Liver (tissue), 9 donors: ENCODE data around the gene SLC25A42. TPM values are rescaled to one million over a fixed set of nuclear protein-coding genes. Genes with fewer than 3 reads are reported as not detected.

ENCODE experiments used
- DNase-seq: peaks from one replicate; pipeline ENCODE4 v3.0.0-alpha.2; 2017; ENCODE audit warnings: low spot score
- H3K27ac ChIP-seq, 2 donors: one replicate each; pipeline ENCODE4 v1.7.0; 2013; ENCODE audit warnings: inconsistent platforms in 2 of 2, low read length in 2 of 2, control low read depth in 1 of 2, low read depth in 1 of 2, mild to moderate bottlenecking in 1 of 2
- H3K27me3 ChIP-seq, 4 donors: one replicate each; pipeline versions ENCODE4 v1.6.1 to v1.7.0; 2013; ENCODE audit warnings: low read length in 3 of 4, inconsistent platforms in 1 of 4, mild to moderate bottlenecking in 1 of 4, moderate library complexity in 1 of 4; ENCODE audit not compliant: control insufficient read depth in 4 of 4, insufficient read depth in 4 of 4
- H3K36me3 ChIP-seq, 4 donors: one replicate each; pipeline versions ENCODE4 v1.6.1 to v1.7.0; 2013; ENCODE audit warnings: low read length in 3 of 4, mild to moderate bottlenecking in 3 of 4, low read depth in 1 of 4, moderate library complexity in 1 of 4; ENCODE audit not compliant: control insufficient read depth in 4 of 4, insufficient read depth in 3 of 4
- H3K4me1 ChIP-seq, 4 donors: one replicate each; pipeline versions ENCODE4 v1.6.1 to v1.7.0; 2013; ENCODE audit warnings: low read length in 3 of 4, mild to moderate bottlenecking in 3 of 4, moderate library complexity in 1 of 4; ENCODE audit not compliant: control insufficient read depth in 4 of 4, insufficient read depth in 4 of 4
- H3K4me3 ChIP-seq, 3 donors: one replicate each; pipeline versions ENCODE4 v1.6.1 to v1.7.0; 2013; ENCODE audit warnings: low read length in 3 of 3, control low read depth in 1 of 3, low read depth in 1 of 3, mild to moderate bottlenecking in 1 of 3
- H3K9ac ChIP-seq, 2 donors: one replicate each; pipeline ENCODE4 v1.7.0; 2013; ENCODE audit warnings: low read length in 2 of 2, mild to moderate bottlenecking in 2 of 2, moderate library complexity in 2 of 2, control low read depth in 1 of 2, low read depth in 1 of 2
- H3K9me3 ChIP-seq, 4 donors: one replicate each; pipeline versions ENCODE4 v1.6.1 to v1.7.0; 2013; ENCODE audit warnings: low read length in 3 of 4; ENCODE audit not compliant: control insufficient read depth in 4 of 4
- ATF3 ChIP-seq: IDR thresholded peaks from 2 replicates; pipeline ENCODE4 v1.6.1; 2016; ENCODE audit warnings: antibody characterized with exemption
- CTCF ChIP-seq: fragments of 150-350 bp; IDR thresholded peaks from 2 replicates; pipeline ENCODE4 v1.5.1; 2017; ENCODE audit warnings: improper control_type of control experiment, low read depth, low read length; ENCODE audit not compliant: missing input control
- EGR1 ChIP-seq, 2 donors: IDR thresholded peaks; 2 replicates each; pipeline ENCODE4 v1.6.1; 2016 to 2018; ENCODE audit warnings: antibody characterized with exemption in 2 of 2, low read depth in 2 of 2
- FOXA1 ChIP-seq: IDR thresholded peaks from 2 replicates; pipeline ENCODE4 v1.6.1; 2016; ENCODE audit warnings: antibody characterized with exemption
- FOXA2 ChIP-seq: IDR thresholded peaks from 2 replicates; pipeline ENCODE4 v1.6.1; 2016; ENCODE audit warnings: antibody characterized with exemption
- GABPA ChIP-seq, 2 donors: IDR thresholded peaks in 1 of 2; conservative IDR thresholded peaks in 1 of 2; 2 replicates each; pipeline ENCODE4 v1.6.1; 2016; ENCODE audit warnings: antibody characterized with exemption in 2 of 2, mild to moderate bottlenecking in 1 of 2, moderate library complexity in 1 of 2
- HNF4A ChIP-seq, 2 donors: conservative IDR thresholded peaks; 2 replicates each; pipeline ENCODE4 v1.6.1; 2016; ENCODE audit warnings: antibody characterized with exemption in 2 of 2, mild to moderate bottlenecking in 2 of 2
- HNF4G ChIP-seq: IDR thresholded peaks from 2 replicates; pipeline ENCODE4 v1.6.1; 2016; ENCODE audit warnings: antibody characterized with exemption
- JUND ChIP-seq, 2 donors: IDR thresholded peaks; 2 replicates each; pipeline ENCODE4 v1.6.1; 2016; ENCODE audit warnings: antibody characterized with exemption in 2 of 2
- MAX ChIP-seq: IDR thresholded peaks from 2 replicates; pipeline ENCODE4 v1.6.1; 2016; ENCODE audit warnings: antibody characterized with exemption
- NR2F2 ChIP-seq: IDR thresholded peaks from 2 replicates; pipeline ENCODE4 v1.6.1; 2016; ENCODE audit warnings: antibody characterized with exemption
- RAD21 ChIP-seq, 2 donors: IDR thresholded peaks; 2 replicates each; pipeline ENCODE4 v1.6.1; 2016; ENCODE audit warnings: antibody characterized with exemption in 2 of 2, mild to moderate bottlenecking in 2 of 2
- REST ChIP-seq: IDR thresholded peaks from 2 replicates; pipeline ENCODE4 v1.6.1; 2016; ENCODE audit warnings: antibody characterized with exemption, mild to moderate bottlenecking
- RXRA ChIP-seq, 2 donors: IDR thresholded peaks; 2 replicates each; pipeline ENCODE4 v1.6.1; 2017 to 2018; ENCODE audit warnings: antibody characterized with exemption in 2 of 2, mild to moderate bottlenecking in 1 of 2
- SP1 ChIP-seq: IDR thresholded peaks from 2 replicates; pipeline ENCODE4 v1.6.1; 2018; ENCODE audit warnings: antibody characterized with exemption, mild to moderate bottlenecking
- TAF1 ChIP-seq: conservative IDR thresholded peaks from 2 replicates; pipeline ENCODE4 v1.6.1; 2016; ENCODE audit warnings: antibody characterized with exemption, mild to moderate bottlenecking
- YY1 ChIP-seq: IDR thresholded peaks from 2 replicates; pipeline ENCODE4 v1.6.1; 2016; ENCODE audit warnings: antibody characterized with exemption, mild to moderate bottlenecking
- ZBTB33 ChIP-seq: IDR thresholded peaks from 2 replicates; pipeline ENCODE4 v1.6.1; 2016; ENCODE audit warnings: antibody characterized with exemption
- WGBS: extraction: QIAGEN DNeasy Blood & Tissue Kit; methylation state at CpG from one replicate; pipeline ENCODE4 v1.1.7; 2013; 5-methylcytosine and 5-hydroxymethylcytosine counted together
- polyA plus RNA-seq, 2 donors: library from polyadenylated mRNA; stranded (reverse) in 1 of 2; unstranded in 1 of 2; fragments of 200-250 nt in 1 of 2; fragments of >200 nt in 1 of 2; fragmentation: Nextera tagmentation in 1 of 2; extraction: Ambion mirVana in 1 of 2; gene quantifications; one replicate each; pipeline versions ENCODE4 v1.2.1 to v1.2.3, GENCODE V29; 2013 to 2015
- total RNA-seq, 2 donors: library from RNA; depleted of rRNA; stranded (reverse); fragments of >200 nt; gene quantifications; one replicate each; pipeline ENCODE4 v1.2.3, GENCODE V29; 2014
- donor health status: healthy.
- donor health status: healthy.
- donor health status: healthy.
- donor health status: healthy.
- donor health status: healthy.

Gene SLC25A42
- total and polyA plus RNA-seq, 4 donors, result 24.7 to 89.6 (median 60.2) TPM

- no peak overlapping the region for H3K4me3 ChIP-seq
Measured at GRCh38 chr19:19145281-19145680, 81.5 kb downstream of the SLC25A42 start.

More at GRCh38 chr19:19145281-19145680, 81.5 kb downstream of the SLC25A42 start:
- WGBS, result 88% methylated on average over 17 of the region's 17 CpGs
- H3K36me3 ChIP-seq, result peaks cover 0 to 18% (median 5%) of the 10 kb centered on the region in 4 donors
- TF ChIP-seq HNF4A (conservative IDR thresholded peaks at IDR 0.05), result no peak
- no peak for TF ChIP-seq ATF3
- no peak for TF ChIP-seq TAF1
- TF ChIP-seq FOXA1, result no peak
- no peak for TF ChIP-seq RXRA (IDR thresholded peaks at IDR 0.05)
- TF ChIP-seq SP1, result no peak
- TF ChIP-seq HNF4G, result no peak
- no peak for TF ChIP-seq RAD21 (IDR thresholded peaks at IDR 0.05)
- TF ChIP-seq JUND (IDR thresholded peaks at IDR 0.05), result no peak
- no peak for TF ChIP-seq MAX
- TF ChIP-seq GABPA (IDR thresholded peaks at IDR 0.05 in 1 of 2, conservative IDR thresholded peaks at IDR 0.05 in 1 of 2), result no peak
- no peak for TF ChIP-seq CTCF
- no peak for TF ChIP-seq FOXA2
- TF ChIP-seq YY1, result no peak
- no peak for TF ChIP-seq EGR1 (IDR thresholded peaks at IDR 0.05; ENCODE audit: low read depth in 2 of 2)
- TF ChIP-seq REST, result no peak
- TF ChIP-seq ZBTB33, result no peak
- no peak for TF ChIP-seq NR2F2
- H3K27ac ChIP-seq, result no peak overlapping the region
- H3K9ac ChIP-seq, result no peak overlapping the region
- no peak for DNase-seq
- no peaks in the 10 kb centered on the region for H3K4me1 ChIP-seq
- no peaks in the 10 kb centered on the region for H3K9me3 ChIP-seq
- H3K27me3 ChIP-seq, result no peaks in the 10 kb centered on the region
